Dermis microvascular lymphatic vessel endothelial cell (primary cell): Measurements from ENCODE around the gene TMIE. TPM values are rescaled to one million over a fixed set of nuclear protein-coding genes. Genes with fewer than 3 reads are reported as not detected.

Source experiments
- DNase-seq, 2 donors: peaks; one replicate each; pipeline versions ENCODE4 v3.0.0 to v3.0.0-alpha.2; 2010; ENCODE audit warnings: low read depth in 2 of 2
- total RNA-seq: library from RNA; depleted of rRNA; stranded (reverse); fragments of >200 nt; gene quantifications from 2 replicates; pipeline ENCODE4 v1.2.1, GENCODE V29; 2014

Gene TMIE
- total RNA-seq, 1 donor from 2014 or later: under 0.01 TPM

GRCh38 chr3:46669191-46669999 lies 31.8 kb upstream of the TMIE start:
- no peak for DNase-seq

GRCh38 chr3:46670000-46670890 lies 30.9 kb upstream of the TMIE start:
- no peak for DNase-seq

DNA sequence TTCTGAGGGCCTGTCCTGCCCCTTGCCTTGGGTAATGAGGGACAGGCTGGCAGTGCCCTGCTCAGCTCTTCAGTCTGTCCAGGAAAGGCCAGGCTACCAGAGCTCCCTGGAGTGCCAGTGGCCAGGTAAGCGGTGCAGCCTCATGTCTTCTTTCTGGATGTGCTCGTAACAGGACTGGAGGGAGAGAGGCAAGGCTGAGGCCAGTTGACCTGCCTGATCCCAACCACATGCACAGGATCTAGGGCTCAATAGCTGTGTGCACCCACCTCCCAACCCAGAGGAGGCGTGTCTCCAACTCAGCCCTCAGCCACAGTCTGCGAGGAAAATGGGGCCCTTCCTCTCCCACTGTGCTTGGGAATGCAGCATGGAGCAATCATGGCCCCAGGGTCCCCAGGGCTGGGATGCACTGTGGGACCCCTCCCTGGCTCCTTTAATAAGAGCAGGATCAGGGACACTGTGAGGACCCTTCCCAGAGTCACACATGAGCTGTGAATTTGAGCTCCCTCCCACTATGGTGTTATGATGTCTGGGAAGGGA lies 30.2 kb upstream of the TMIE start:
- no peak for DNase-seq

DNA sequence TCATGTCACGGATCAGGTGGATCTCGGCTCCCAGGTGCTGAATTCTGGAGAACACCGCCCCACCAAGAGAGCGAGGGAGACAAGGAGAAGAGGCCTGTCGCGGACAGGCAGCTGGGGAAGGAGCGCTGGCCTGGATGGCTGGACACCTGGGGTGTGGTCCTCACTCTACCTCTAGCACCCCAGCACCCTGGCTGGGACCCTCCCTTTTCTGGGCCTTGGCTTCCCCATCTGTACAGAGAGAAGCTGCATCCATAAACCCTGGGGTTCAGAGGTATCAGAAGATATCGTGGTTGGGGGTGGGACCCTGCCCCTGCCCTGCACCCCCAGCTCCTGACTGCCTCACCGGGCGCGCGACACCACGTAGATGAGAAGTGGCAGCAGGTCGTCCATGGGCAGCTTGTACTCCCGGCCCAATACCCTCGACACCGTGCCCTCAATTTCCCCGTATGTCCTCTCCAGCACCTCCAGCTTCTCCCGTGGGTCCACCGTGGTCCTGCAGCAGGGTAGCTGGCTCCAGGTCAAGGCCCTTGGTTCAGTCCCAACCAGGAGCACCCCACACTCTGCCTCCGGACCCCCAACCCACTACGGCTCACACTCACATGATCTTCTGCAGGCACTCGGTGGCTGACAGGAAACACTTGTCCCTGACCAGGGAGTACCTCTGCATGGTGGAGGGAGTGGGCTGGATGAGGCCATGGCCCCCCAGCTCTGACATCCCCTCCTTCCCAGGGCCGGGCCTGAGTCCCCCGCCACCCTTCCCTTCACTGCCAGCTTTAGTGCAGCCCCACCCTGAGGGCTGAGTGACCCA lies 29.4 kb upstream of the TMIE start:
- DNase-seq: no peak

- DNase-seq: no peak
These were observed 28.9 kb upstream of the TMIE start for GRCh38 chr3:46672349-46672695.

- DNase-seq: no peak
These were observed 27.8 kb upstream of the TMIE start for GRCh38 chr3:46673151-46674030.

DNA sequence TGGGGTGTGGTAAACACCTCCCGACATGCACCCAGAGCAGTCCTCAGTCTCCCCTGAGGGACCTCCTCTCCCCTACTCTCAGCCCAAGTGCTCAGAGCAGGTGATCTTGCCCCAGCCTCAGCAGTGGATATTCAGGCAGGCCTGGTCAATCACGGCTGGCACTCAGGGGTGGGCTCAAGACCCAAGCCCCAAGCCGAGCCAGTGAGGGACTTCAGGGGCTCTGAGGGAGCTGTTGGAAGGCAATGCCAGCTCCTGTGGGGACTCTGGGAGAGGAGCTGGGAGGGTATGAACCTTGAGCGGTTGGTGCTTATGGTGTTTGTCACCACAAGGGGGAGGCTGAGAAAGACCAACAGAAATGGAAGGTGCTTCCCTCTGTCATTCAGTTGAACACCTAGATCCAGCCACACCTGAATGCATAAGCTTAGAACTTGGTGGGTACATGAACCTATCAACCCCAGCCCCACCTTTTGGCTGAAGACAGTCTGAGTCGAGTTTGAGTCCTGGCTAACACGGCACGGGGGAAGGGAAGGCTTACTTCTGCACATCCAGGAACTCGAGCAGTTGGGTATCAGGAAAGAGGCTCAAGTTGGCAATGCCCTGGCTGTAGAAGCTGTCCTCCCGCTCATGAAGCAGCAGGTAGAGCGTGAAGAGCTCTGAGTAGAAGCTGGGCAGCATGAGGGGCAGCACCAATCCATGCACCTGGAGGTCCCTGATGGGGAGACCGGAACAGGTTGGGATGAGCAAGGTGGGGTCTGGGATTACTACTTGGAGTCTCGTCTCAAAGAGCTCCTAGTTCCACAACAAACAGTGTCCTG lies 27.0 kb upstream of the TMIE start:
- no peak for DNase-seq

DNA sequence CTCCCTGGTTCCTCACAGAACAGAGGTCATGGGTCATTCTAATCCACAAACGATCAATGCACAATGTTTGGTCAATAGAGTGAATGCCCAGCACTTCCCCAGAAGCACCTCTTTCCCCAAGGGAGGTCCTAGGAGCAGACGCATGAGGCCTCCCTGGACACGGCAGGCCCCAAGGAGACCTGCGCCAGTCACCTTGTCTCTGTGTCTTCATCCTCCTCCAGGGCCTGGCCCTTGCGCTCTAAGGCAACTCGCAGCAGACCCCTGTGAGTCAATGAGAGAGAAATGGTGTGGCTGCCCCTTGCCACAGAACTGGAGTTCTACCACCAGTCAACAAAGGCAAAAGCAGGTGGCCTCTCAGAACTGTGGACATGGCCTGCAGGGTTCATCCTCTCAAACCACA lies 25.8 kb upstream of the TMIE start:
- DNase-seq: no peak

DNA sequence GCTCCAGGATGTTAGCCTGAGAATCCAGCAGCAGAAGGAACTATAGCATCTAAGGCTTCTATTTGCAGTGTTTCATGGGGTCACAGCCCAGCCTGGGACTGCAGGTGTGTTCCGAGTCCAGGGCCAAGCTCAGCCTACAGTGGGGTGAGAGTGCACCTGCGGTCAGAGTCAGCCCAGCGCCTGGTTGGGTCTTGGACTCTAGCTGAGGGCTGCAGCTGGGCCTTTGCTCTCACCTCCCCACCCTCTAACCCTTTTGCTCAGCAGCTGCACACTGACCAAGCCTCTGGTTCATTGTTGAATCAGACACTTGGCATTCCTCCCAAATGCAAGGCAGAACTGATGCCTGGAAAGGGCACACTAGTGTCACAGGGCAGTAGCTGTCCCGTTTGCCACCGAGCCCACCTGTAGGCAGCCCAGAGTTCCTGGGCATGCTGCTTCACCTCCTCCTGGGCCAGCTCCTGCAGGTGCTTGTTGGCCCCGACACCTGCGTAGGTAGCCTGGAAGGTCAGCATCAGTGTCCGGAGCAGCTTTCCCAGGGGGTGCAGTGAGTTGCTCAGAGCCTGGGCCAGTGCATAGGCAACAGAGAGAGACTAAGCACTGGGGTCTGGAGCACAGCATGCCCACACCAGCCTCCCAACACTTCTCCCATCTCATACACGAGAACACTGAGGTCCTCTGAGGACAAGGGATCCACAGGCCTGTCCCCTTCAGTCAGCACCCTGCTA lies 25.2 kb upstream of the TMIE start:
- no peak for DNase-seq

DNA sequence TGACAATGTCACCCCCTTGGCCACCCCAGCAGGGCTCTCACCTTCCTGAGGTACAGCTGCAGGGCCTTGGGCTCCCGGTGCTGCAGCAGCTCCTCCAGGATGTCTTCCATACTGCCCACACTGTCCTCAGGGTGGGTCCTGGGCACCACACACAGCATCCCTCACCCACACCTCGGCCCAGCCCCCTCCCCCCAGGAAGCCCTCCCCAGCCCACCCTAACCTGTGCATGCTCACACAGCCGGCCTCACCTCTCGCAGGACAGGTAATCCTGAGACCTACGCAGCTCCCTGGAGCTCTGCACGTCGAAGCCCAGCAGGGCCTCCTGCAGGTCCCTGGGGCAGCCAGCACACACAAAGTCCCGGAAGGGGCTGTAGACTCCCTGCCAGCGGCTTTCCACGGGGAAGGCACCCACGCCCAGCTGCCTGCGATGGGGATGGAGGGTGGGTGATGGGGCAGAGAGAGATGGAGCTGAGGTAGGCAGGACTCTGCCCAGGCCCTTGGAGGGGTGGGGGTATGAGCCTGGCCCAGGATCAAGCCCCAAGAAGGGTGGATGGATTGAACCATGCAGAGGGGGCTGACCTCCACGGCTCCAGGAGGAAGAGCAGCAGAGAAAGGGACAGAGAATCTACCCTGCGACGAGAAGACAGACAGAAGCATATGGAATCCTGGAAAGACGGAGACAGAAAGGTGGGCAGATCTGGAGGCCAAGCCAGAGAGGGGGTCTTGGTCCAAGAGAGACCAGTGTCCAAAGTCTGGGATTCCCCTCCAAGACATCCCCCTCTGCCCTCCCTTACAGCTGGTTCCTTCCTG lies 24.4 kb upstream of the TMIE start:
- DNase-seq: no peak

- no peak for DNase-seq
These were observed 23.8 kb upstream of the TMIE start for GRCh38 chr3:46677411-46677726.

DNA sequence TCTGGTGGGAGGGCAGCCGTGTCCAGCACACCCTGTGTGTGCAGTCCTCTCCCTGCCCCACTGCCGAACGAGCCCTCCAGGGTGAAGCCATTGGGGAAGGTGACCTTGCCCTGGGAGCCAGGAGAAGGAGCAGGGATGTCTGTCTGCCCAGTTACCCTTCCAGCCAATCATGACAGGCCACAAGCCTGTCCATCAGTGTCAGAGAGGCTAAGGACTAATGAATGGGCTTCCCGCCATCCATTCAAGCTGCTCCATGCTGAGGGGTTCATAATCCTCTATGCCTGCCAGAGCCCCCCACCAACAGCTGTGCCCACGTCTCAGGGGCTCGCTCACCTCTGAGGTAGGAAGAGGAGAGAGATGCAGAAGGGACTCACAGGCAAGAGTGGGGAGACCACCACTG lies 22.9 kb upstream of the TMIE start:
- no peak for DNase-seq

DNA sequence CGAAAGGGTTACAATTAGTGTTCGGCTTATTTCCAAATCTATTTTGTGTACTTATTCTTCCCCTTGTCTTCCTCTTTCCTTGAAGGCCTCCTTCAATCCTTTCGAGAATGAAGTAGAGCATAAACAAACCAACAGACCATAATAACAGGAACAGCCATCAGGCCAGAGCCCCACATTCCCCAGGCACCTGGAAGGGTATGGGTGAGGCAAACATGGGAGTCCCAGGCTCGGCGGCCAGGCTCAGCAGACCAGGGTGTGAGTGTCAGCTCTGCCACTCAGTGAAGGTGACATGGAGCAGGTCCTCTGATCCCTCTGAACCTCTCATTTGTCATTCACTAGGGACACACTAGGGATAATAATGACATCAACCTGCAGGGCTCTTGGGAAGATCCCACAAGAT lies 21.5 kb upstream of the TMIE start:
- no peak for DNase-seq

DNA sequence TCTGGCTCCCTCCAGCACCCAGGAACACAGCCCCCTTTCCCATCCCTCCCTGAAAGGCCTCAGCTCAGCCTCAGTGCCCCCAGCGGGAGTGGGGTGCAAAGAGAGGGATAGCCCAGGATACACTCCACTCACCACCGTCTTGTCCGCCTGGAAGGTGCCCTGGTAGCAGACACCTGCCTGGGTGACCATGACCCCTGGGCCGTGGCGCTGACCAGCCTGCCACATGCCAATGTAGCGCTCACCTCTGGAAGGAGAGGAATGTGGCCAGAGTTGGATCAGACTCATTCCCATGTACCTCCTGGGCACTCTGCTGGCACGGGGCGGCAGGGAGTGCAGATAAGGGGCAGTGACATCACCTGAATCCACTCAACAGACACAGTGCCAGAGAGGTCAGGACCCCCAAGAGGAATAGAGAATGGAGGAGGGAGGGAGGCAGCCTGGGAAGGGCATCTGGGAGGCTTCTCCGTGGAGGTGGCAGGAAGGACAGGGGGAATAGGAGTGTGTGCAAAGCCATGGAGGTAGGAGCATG lies 20.8 kb upstream of the TMIE start:
- DNase-seq: no peak

GRCh38 chr3:46681387-46681786 lies 19.8 kb upstream of the TMIE start:
- DNase-seq: no peak

GRCh38 chr3:46681856-46682540 lies 19.2 kb upstream of the TMIE start:
- no peak for DNase-seq

DNA sequence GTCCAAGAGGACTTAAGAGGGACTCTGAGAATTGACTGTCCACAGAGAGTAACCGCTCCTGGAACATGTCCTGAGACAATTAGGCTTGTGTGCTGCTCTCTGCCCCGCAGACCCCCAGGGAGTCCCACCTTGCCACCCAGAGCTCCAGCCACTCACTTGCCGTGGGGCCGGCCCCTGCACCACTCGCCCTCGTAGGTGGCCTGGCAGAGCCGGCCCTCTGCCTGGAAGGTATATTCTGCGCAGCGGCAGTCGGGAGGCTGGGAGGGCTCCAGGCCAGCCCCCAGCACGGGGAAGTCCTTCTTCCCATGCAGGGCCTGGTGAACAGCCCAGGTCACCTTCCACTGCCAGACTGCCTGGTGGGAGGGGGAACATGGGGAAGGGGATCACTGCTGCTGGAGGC lies 18.2 kb upstream of the TMIE start:
- no peak for DNase-seq

DNA sequence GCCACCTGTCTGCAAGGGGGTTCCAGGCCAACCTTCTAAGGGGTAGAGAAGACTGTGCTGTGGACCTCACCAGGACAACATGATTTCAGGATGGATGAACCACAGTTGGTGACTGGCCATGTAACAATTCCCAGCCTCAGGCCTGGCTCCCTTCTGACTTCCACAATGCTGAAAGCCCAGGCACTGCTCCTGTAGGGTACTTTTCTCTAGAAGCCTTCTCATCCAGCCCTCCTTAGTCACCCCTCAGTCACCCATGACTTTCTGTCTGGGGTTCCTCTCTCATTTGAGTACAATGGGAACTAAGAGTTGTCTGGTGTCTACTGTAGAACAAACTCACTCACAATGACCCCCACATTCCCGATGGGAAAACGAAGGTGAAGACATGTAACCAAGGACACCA lies 16.3 kb upstream of the TMIE start:
- DNase-seq: no peak
